ENCODE data around the gene UBA6.

Gene UBA6

GRCh38 chr4:67576059-67576466 is 124.9 kb downstream of the UBA6 start:
- no peak for DNase-seq (ENCODE audit: low read depth)

- DNase-seq (ENCODE audit: low read depth) = no peak
These were observed 125.5 kb downstream of the UBA6 start for GRCh38 chr4:67575232-67576058.

DNA sequence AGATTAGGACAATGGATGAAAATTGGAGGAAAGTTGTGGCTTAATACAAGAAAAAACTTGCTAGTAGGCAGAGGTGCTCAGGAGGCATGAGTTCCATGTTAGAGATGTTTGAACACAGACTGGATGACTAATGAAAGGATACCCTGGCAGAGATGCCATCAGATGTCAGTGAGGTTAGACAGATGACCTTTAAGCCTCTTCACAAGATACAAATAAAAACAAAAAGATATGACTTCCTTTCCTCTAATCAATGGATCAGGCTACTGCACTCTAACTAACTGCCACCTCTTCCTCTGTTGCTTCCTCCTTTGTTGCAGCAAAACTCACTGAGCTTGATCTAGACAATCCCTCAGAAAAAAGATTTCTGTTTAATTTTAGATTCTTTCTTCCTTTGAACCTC is 127.8 kb downstream of the UBA6 start:
- DNase-seq (ENCODE audit: low read depth) = no peak

GRCh38 chr4:67571975-67572374 is 129.0 kb downstream of the UBA6 start:
- DNase-seq (ENCODE audit: low read depth) = no peak

GRCh38 chr4:67570537-67570936 is 130.4 kb downstream of the UBA6 start:
- DNase-seq (ENCODE audit: low read depth) = no peak

DNA sequence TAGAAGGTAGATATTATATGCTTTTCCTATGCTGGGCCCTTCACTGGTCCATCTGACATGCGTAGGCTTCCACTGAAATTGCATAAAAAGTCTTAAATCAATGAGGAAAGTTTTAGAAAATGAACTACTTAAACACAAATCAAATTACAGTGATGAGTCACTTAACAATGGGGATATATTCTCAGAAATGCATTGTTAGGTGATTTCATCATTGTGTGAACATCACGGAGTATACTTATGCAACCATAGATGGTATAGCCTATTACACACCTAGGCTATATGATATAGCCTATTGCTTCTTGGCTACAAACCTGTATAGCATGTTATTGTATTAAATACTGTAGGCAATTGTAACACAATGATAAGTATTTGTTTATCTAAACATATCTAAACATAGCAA is 132.1 kb downstream of the UBA6 start:
- DNase-seq (ENCODE audit: low read depth) = no peak

DNA sequence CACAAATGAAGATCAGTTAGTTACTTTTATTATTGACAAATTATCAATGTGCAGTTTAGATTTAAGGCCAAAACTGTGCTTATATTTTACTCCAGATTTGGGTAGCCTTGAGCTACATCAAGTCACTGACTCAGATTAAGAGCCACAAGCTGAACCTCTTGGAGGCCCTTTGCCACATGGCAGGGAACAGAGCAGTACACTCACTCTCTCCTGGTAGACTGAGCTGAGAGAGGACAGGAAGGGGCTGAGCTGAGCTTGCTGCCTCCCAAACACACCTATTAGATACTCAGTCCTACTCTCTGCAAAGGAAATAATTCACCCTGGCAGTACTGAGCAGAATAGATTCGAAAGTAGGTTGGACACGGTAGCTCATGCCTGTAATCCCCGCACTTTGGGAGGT is 134.6 kb downstream of the UBA6 start:
- DNase-seq (ENCODE audit: low read depth) = no peak

- DNase-seq (ENCODE audit: low read depth) = peak; percentile 11
These were observed 135.7 kb downstream of the UBA6 start for GRCh38 chr4:67565284-67565683.

Measured in EH (cell line).